ENCODE data around the gene OSTM1. TPM values are rescaled to one million over a fixed set of nuclear protein-coding genes. Genes with fewer than 3 reads are reported as not detected.

The OSTM1 gene
- total RNA-seq, 4 donors from 2014 or later: 48.2 to 74.4 (median 61.2) TPM

GRCh38 chr6:108113557-108114519, 39.3 kb upstream of the OSTM1 start:
- TF ChIP-seq EP300 (IDR thresholded peaks at IDR 0.05) (no peak), CTCF (IDR thresholded peaks at IDR 0.05) (peak; percentile 46 to 54 (median 52)), POLR2A (IDR thresholded peaks at IDR 0.05; ENCODE audit: low read depth) (no peak)
- 28% methylated on average over 25 of the region's 39 CpGs for WGBS
- DNase-seq (ENCODE audit: extremely low spot score): no peak
- peak overlapping the region; percentile 25 to 59 (median 34) for H3K4me3 ChIP-seq
- H3K4me1 ChIP-seq: peaks cover 39 to 53% (median 48%) of the 10 kb centered on the region in 4 donors
- no peaks in the 10 kb centered on the region for H3K36me3 ChIP-seq
- intact Hi-C loops (cut with DNase I): loop anchor here (5.0 to 10.0 kb wide), 2 partner anchors 381 to 413 kb away; no protein-coding TSS in a partner anchor
- no peak overlapping the region for H3K27ac ChIP-seq (replicated peaks in 1 of 4)
- H3K27me3 ChIP-seq: peaks cover 7 to 80% (median 42%) of the 10 kb centered on the region in 4 donors
- no peaks in the 10 kb centered on the region for H3K9me3 ChIP-seq

- Histone ChIP-seq H3K4me3 (no peak overlapping the region), H3K27me3 (peaks cover 0 to 33% (median 0%) of the 10 kb centered on the region in 4 donors), H3K4me1 (peaks cover 0 to 3% (median 1%) of the 10 kb centered on the region in 4 donors), H3K9me3 (no peaks in the 10 kb centered on the region), H3K27ac (replicated peaks in 1 of 4) (no peak overlapping the region), H3K36me3 (no peaks in the 10 kb centered on the region)
- intact Hi-C loops (cut with DNase I): no loop called here
- TF ChIP-seq POLR2A (IDR thresholded peaks at IDR 0.05; ENCODE audit: low read depth) (no peak), POLR2AphosphoS5 (IDR thresholded peaks at IDR 0.05) (no peak), CTCF (IDR thresholded peaks at IDR 0.05) (no peak), EP300 (IDR thresholded peaks at IDR 0.05) (no peak)
- no peak for DNase-seq (ENCODE audit: extremely low spot score)
Measured at GRCh38 chr6:108108374-108108773, 33.8 kb upstream of the OSTM1 start.

- 100% methylated on average over 1 of the region's 1 CpG for WGBS
Measured at GRCh38 chr6:108107102-108107501, 32.6 kb upstream of the OSTM1 start.

GRCh38 chr6:108106694-108107093, 32.2 kb upstream of the OSTM1 start:
- Histone ChIP-seq H3K4me1 (no peaks in the 10 kb centered on the region), H3K27me3 (peaks cover 0 to 22% (median 0%) of the 10 kb centered on the region in 4 donors), H3K27ac (replicated peaks in 1 of 4) (no peak overlapping the region), H3K36me3 (no peaks in the 10 kb centered on the region), H3K4me3 (no peak overlapping the region), H3K9me3 (no peaks in the 10 kb centered on the region)
- 83% methylated on average over 1 of the region's 1 CpG for WGBS
- intact Hi-C loops (cut with DNase I): no loop called here
- no peak for DNase-seq (ENCODE audit: extremely low spot score)
- TF ChIP-seq EP300 (IDR thresholded peaks at IDR 0.05): no peak

More at GRCh38 chr6:108107102-108107501, 32.6 kb upstream of the OSTM1 start:
- H3K9me3 ChIP-seq: no peaks in the 10 kb centered on the region
- no peak for DNase-seq (ENCODE audit: extremely low spot score)
- no peaks in the 10 kb centered on the region for H3K4me1 ChIP-seq
- no peak overlapping the region for H3K27ac ChIP-seq (replicated peaks in 1 of 4)
- H3K36me3 ChIP-seq: no peaks in the 10 kb centered on the region
- TF ChIP-seq POLR2AphosphoS5 (IDR thresholded peaks at IDR 0.05) (no peak), CTCF (IDR thresholded peaks at IDR 0.05) (no peak), POLR2A (IDR thresholded peaks at IDR 0.05; ENCODE audit: low read depth) (no peak), EP300 (IDR thresholded peaks at IDR 0.05) (no peak)
- H3K4me3 ChIP-seq: no peak overlapping the region
- intact Hi-C loops (cut with DNase I): no loop called here
- H3K27me3 ChIP-seq: peaks cover 0 to 22% (median 0%) of the 10 kb centered on the region in 4 donors

- no peak for DNase-seq (ENCODE audit: extremely low spot score)
- Histone ChIP-seq H3K27me3 (peaks cover 0 to 22% (median 0%) of the 10 kb centered on the region in 4 donors), H3K4me1 (no peaks in the 10 kb centered on the region), H3K9me3 (no peaks in the 10 kb centered on the region), H3K4me3 (no peak overlapping the region), H3K27ac (replicated peaks in 1 of 4) (no peak overlapping the region), H3K36me3 (no peaks in the 10 kb centered on the region)
- intact Hi-C loops (cut with DNase I): no loop called here
- no peak for TF ChIP-seq EP300 (IDR thresholded peaks at IDR 0.05)
- TF ChIP-seq CTCF (IDR thresholded peaks at IDR 0.05): no peak
- no peak for TF ChIP-seq POLR2A (IDR thresholded peaks at IDR 0.05; ENCODE audit: low read depth)
- TF ChIP-seq POLR2AphosphoS5 (IDR thresholded peaks at IDR 0.05): no peak
- 91% methylated on average over 5 of the region's 5 CpGs for WGBS
Measured at GRCh38 chr6:108106261-108106660, 31.7 kb upstream of the OSTM1 start.
